H1 (cell line): Measurements from ENCODE around the gene CHD2. TPM values are rescaled to one million over a fixed set of nuclear protein-coding genes. Genes with fewer than 3 reads are reported as not detected.

Experiments
- CTCF ChIA-PET: fragments of 300-600 bp; sonication (Branson Sonifier 250); formaldehyde crosslinking; loops from one replicate; lab custom pipeline; 2021; ENCODE audit not compliant: partially characterized antibody; lab: Charles Lee
- POLR2A ChIA-PET: fragments of 300-600 bp; sonication (Branson Sonifier 250); formaldehyde crosslinking; loops from one replicate; lab custom pipeline; 2021; ENCODE audit warnings: inconsistent platforms; ENCODE audit not compliant: partially characterized antibody; lab: Charles Lee
- DNase-seq, 2 experiments: peaks; one replicate each; pipeline versions ENCODE4 v3.0.0 to v3.0.0-alpha.2; 2010 to 2022; ENCODE audit warnings: low spot score in 2 of 2, low read depth in 1 of 2, mixed read lengths in 1 of 2
- FAIRE-seq: peaks from 2 replicates; lab custom pipeline; 2011; peaks lifted over from hg19 to GRCh38; lab: Jason Lieb, UNC
- H2AFZ ChIP-seq: 2 replicates; pipeline ENCODE4 v1.8.1; 2012; ENCODE audit warnings: low read length, inconsistent platforms
- H2AK5ac ChIP-seq: 2 replicates; pipeline ENCODE4 v1.6.1; 2013; ENCODE audit warnings: low read depth, low read length
- H2BK120ac ChIP-seq: replicated peaks from 2 replicates; pipeline ENCODE3; 2013; ENCODE audit warnings: low read depth, low read length, inconsistent platforms
- H2BK12ac ChIP-seq: 2 replicates; pipeline ENCODE4 v1.6.1; 2013; ENCODE audit warnings: low read depth, low read length
- H2BK15ac ChIP-seq: 2 replicates; pipeline ENCODE4 v1.6.1; 2013; ENCODE audit warnings: low read length
- H2BK20ac ChIP-seq: 2 replicates; pipeline ENCODE4 v1.6.1; 2013; ENCODE audit warnings: low read length
- H2BK5ac ChIP-seq: 2 replicates; pipeline ENCODE4 v1.6.1; 2013; ENCODE audit warnings: low read depth, low read length
- H3K14ac ChIP-seq: 2 replicates; pipeline ENCODE4 v1.6.1; 2013; ENCODE audit warnings: inconsistent platforms; ENCODE audit not compliant: insufficient read length
- H3K18ac ChIP-seq: 2 replicates; pipeline ENCODE4 v1.6.1; 2013; ENCODE audit warnings: low read length; ENCODE audit errors: extremely low read depth
- H3K23ac ChIP-seq: 2 replicates; pipeline ENCODE4 v1.6.1; 2013; ENCODE audit warnings: inconsistent platforms; ENCODE audit not compliant: insufficient read length
- H3K23me2 ChIP-seq: 2 replicates; pipeline ENCODE4 v1.6.1; 2013; ENCODE audit warnings: low read depth, low read length
- H3K27ac ChIP-seq: 2 replicates; pipeline ENCODE4 v1.6.1; 2011; ENCODE audit warnings: low read depth, low read length, inconsistent platforms
- H3K27me3 ChIP-seq, 4 experiments: replicated peaks in 1 of 4; 1 replicate in 1 of 4; 2 replicates in 3 of 4; pipeline versions ENCODE4 v1.6.1 to v1.8.1; 2011 to 2013; ENCODE audit warnings: low read length in 3 of 4, mild to moderate bottlenecking in 3 of 4, inconsistent platforms in 2 of 4, mixed read lengths in 2 of 4, moderate library complexity in 1 of 4; ENCODE audit not compliant: control insufficient read depth in 3 of 4, insufficient read depth in 3 of 4; ENCODE audit errors: extremely low read depth in 1 of 4
- H3K36me3 ChIP-seq, 4 experiments: 2 replicates each; pipeline versions ENCODE4 v1.6.1 to v1.8.1; 2011 to 2013; ENCODE audit warnings: mild to moderate bottlenecking in 4 of 4, low read length in 3 of 4, moderate library complexity in 2 of 4, control low read depth in 1 of 4, inconsistent platforms in 1 of 4; ENCODE audit not compliant: insufficient read depth in 4 of 4, control insufficient read depth in 2 of 4
- H3K4ac ChIP-seq: replicated peaks from 2 replicates; pipeline ENCODE3; 2013; ENCODE audit warnings: low read length, low read depth, mixed read lengths, inconsistent platforms; ENCODE audit not compliant: insufficient read length
- H3K4me1 ChIP-seq, 4 experiments: replicated peaks in 1 of 4; 1 replicate in 1 of 4; 2 replicates in 3 of 4; pipeline versions ENCODE4 v1.6.1 to v1.8.1; 2011 to 2013; ENCODE audit warnings: low read length in 3 of 4, inconsistent platforms in 2 of 4, mixed read lengths in 1 of 4; ENCODE audit not compliant: insufficient read depth in 4 of 4, control insufficient read depth in 3 of 4
- H3K4me2 ChIP-seq, 2 experiments: 2 replicates each; pipeline versions ENCODE4 v1.6.1 to v1.8.1; 2011 to 2013; ENCODE audit warnings: low read depth in 2 of 2, low read length in 2 of 2, control low read depth in 1 of 2, inconsistent platforms in 1 of 2, mild to moderate bottlenecking in 1 of 2; ENCODE audit not compliant: insufficient read depth in 1 of 2
- H3K4me3 ChIP-seq, 4 experiments: fragments of 200-600, 300-600 bp in 1 of 4; sonication (generic), shearing (Covaris generic), sonication (Bioruptor Twin) in 1 of 4; 2 replicates each; pipeline versions ENCODE4 v1.5.1 to v1.8.1; 2011 to 2016; ENCODE audit warnings: low read length in 4 of 4, low read depth in 3 of 4, control low read depth in 2 of 4, inconsistent platforms in 2 of 4, mild to moderate bottlenecking in 2 of 4, mixed read lengths in 1 of 4, moderate library complexity in 1 of 4; ENCODE audit not compliant: insufficient read depth in 2 of 4; ENCODE audit errors: extremely low read depth in 1 of 4
- H3K56ac ChIP-seq: replicated peaks from 2 replicates; pipeline ENCODE3; 2013; ENCODE audit warnings: low read depth, mild to moderate bottlenecking, mixed read lengths, low read length, inconsistent platforms; ENCODE audit not compliant: insufficient read length
- H3K79me1 ChIP-seq: 2 replicates; pipeline ENCODE4 v1.6.1; 2013; ENCODE audit warnings: low read depth, low read length, control low read depth
- H3K79me2 ChIP-seq, 2 experiments: 2 replicates each; pipeline versions ENCODE4 v1.6.1 to v1.8.1; 2012 to 2013; ENCODE audit warnings: low read length in 2 of 2, mild to moderate bottlenecking in 2 of 2, inconsistent platforms in 1 of 2; ENCODE audit not compliant: insufficient read depth in 2 of 2, control insufficient read depth in 1 of 2
- H3K9ac ChIP-seq, 4 experiments: replicated peaks in 1 of 4; 1 replicate in 1 of 4; 2 replicates in 3 of 4; pipeline versions ENCODE4 v1.6.1 to v1.8.1; 2011 to 2013; ENCODE audit warnings: low read depth in 3 of 4, low read length in 3 of 4, control low read depth in 2 of 4, mild to moderate bottlenecking in 2 of 4, moderate library complexity in 2 of 4, inconsistent platforms in 1 of 4; ENCODE audit errors: extremely low read depth in 1 of 4
- H3K9me3 ChIP-seq, 2 experiments: 2 replicates each; pipeline versions ENCODE4 v1.6.1 to v1.8.1; 2012 to 2013; ENCODE audit warnings: mild to moderate bottlenecking in 2 of 2, moderate library complexity in 2 of 2, control low read depth in 1 of 2, inconsistent platforms in 1 of 2, low read depth in 1 of 2, low read length in 1 of 2, mixed read lengths in 1 of 2; ENCODE audit not compliant: insufficient read depth in 2 of 2
- H4K20me1 ChIP-seq, 2 experiments: replicated peaks in 1 of 2; 2 replicates each; pipeline versions ENCODE3 to v1.8.1; 2011 to 2013; ENCODE audit warnings: inconsistent platforms in 2 of 2, low read length in 2 of 2, mild to moderate bottlenecking in 1 of 2; ENCODE audit not compliant: insufficient read depth in 2 of 2, control insufficient read depth in 1 of 2
- H4K5ac ChIP-seq: 2 replicates; pipeline ENCODE4 v1.6.1; 2013; ENCODE audit warnings: low read length, low read depth, mixed read lengths, inconsistent platforms; ENCODE audit not compliant: insufficient read length
- H4K8ac ChIP-seq: 2 replicates; pipeline ENCODE4 v1.8.0; 2013; ENCODE audit warnings: mild to moderate bottlenecking, moderate library complexity, low read length, inconsistent platforms; ENCODE audit not compliant: insufficient read depth; ENCODE audit errors: extremely low read depth
- H4K91ac ChIP-seq: replicated peaks from 2 replicates; pipeline ENCODE3; 2013; ENCODE audit warnings: low read length, mixed read lengths, inconsistent platforms; ENCODE audit not compliant: insufficient read length
- CBX5 ChIP-seq: fragments of 300-800, 300-1000 bp; sonication (generic); IDR thresholded peaks from 2 replicates; pipeline ENCODE4 v1.7.1; 2016; ENCODE audit warnings: antibody characterized with exemption, low read length, low read depth
- CHD2 ChIP-seq: IDR thresholded peaks from 2 replicates; pipeline ENCODE4 v1.6.1; 2012; ENCODE audit warnings: low read length, improper control_type of control experiment
- E2F6 ChIP-seq: IDR thresholded peaks from 2 replicates; pipeline ENCODE4 v1.6.1; 2012; ENCODE audit warnings: inconsistent platforms
- PHF8 ChIP-seq: fragments of 200-600 bp; sonication (generic); conservative IDR thresholded peaks from 2 replicates; pipeline ENCODE4 v1.7.1; 2012; ENCODE audit warnings: low read depth, mild to moderate bottlenecking, inconsistent platforms, low read length, moderate library complexity
- SIX5 ChIP-seq: IDR thresholded peaks from 2 replicates; pipeline ENCODE4 v1.6.1; 2011; ENCODE audit warnings: mild to moderate bottlenecking, low read depth, low read length
- SP1 ChIP-seq: IDR thresholded peaks from 2 replicates; pipeline ENCODE4 v1.6.1; 2011; ENCODE audit warnings: low read depth, low read length
- TAF7 ChIP-seq: optimal IDR thresholded peaks from 2 replicates; pipeline ENCODE3; 2011; ENCODE audit warnings: low read depth, mild to moderate bottlenecking, inconsistent platforms, low read length, moderate library complexity, borderline replicate concordance
- YY1 ChIP-seq: IDR thresholded peaks from 2 replicates; pipeline ENCODE4 v1.6.1; 2011; ENCODE audit warnings: low read depth, mild to moderate bottlenecking, low read length
- ZNF274 ChIP-seq: IDR thresholded peaks from 2 replicates; pipeline ENCODE4 v1.7.0; 2012; ENCODE audit warnings: low read length, borderline replicate concordance; ENCODE audit errors: extremely low read depth
- WGBS, 2 experiments: shearing (Covaris generic) in 1 of 2; methylation state at CpG; one replicate each; pipeline versions ENCODE4 v1.1.6 to v1.1.7; 2013 to 2015; ENCODE audit warnings: low lambda C conversion rate in 2 of 2, mixed read lengths in 2 of 2, inconsistent platforms in 1 of 2, low coverage in 1 of 2, missing lambda C conversion rate in 1 of 2; ENCODE audit not compliant: insufficient replicate concordance in 2 of 2, insufficient coverage in 1 of 2, insufficient read length in 1 of 2; ENCODE audit errors: extremely low coverage in 1 of 2, missing lambda C conversion rate in 1 of 2; 5-methylcytosine and 5-hydroxymethylcytosine counted together
- polyA plus RNA-seq, 7 experiments: library from polyadenylated mRNA; depleted of rRNA in 3 of 7; stranded (reverse) in 5 of 7; unstranded in 2 of 7; fragments of >200 nt in 5 of 7; fragments of 200-250 nt in 2 of 7; gene quantifications; 1 replicate in 5 of 7; 2 replicates in 1 of 7; 4 replicates in 1 of 7; pipeline versions ENCODE4 v1.2.1 to v1.2.3, GENCODE V29; 2011 to 2013; ENCODE audit warnings: missing spikeins in 2 of 7, mixed read lengths in 2 of 7
- total RNA-seq: library from RNA; stranded (reverse); fragmentation: NEBNext Ultra II Directional; extraction: Animal tissue kit (Norgen Biotek cat#: 25700); gene quantifications from 2 replicates; pipeline ENCODE4 v1.2.1, GENCODE V29; 2021
- TF ChIP-seq, protein P1 (sequence below): IDR thresholded peaks from 2 replicates; pipeline ENCODE4 v1.6.1; 2012; ENCODE audit warnings: inconsistent platforms

CHD2 gene
- total and polyA plus RNA-seq, 2 of the 8 experiments (the other 6 are each of a cell fraction or from before 2014, with no cell fraction given): 28.8 to 70.0 TPM

DNA sequence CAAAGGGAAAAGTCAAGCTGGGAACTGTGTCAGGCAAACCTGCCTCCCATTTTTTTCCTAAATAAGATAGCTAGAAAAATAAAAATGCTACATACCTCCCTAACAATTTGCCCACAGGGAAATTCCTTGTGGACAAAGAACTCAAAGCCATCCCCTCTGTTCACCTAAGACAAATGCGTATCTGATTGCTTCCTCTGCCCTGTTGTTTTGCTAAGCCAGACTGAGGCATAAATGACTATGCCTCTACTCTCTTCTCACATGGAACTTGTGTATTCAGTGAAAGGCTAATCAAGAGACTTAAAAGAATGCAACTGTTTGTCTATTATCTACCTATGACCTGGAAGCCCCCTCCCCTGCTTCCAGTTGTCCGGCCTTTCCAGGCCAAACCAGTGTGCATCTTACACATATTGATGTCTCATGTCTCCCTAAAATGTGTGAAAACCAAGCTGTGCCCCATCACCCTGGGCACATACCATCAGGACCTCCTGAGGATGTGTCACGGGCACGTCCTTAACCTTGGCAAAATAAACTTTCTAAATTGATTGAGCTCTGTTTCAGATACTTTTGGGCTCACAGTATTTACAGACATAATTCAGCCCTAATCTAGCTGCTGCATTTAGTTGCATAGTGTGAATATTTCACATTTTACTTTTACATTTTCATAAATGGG, 15.8 kb downstream of the CHD2 start:
- Histone ChIP-seq H4K91ac (no peak overlapping the region), H2BK120ac (no peak overlapping the region), H3K23ac (no peak overlapping the region), H3K79me1 (peaks cover 9% of the 10 kb centered on the region; the same call in 1 of the 2 replicates), H2BK5ac (no peak overlapping the region), H3K27ac (no peak overlapping the region), H2BK20ac (no peak overlapping the region), H4K20me1 (peaks cover 14 to 24% of the 10 kb centered on the region in 2 experiments), H3K9me3 (no peaks in the 10 kb centered on the region), H3K4me3 (no peak overlapping the region), H2BK15ac (no peak overlapping the region), H2BK12ac (no peak overlapping the region), H2AK5ac (0 out of 2 replicates have a peak overlapping the region, but pooled peaks have one; percentile 34), H3K36me3 (no peaks in the 10 kb centered on the region; a peak in 1 of 8 replicates), H3K18ac (no peak overlapping the region), H3K4me2 (no peak overlapping the region), H3K56ac (no peak overlapping the region), H3K23me2 (no peaks in the 10 kb centered on the region), H3K4me1 (peaks cover 0 to 7% (median under 1%) of the 10 kb centered on the region in 4 experiments; a peak in 5 of 7 replicates), H3K9ac (no peak overlapping the region), H4K5ac (no peak overlapping the region), H3K14ac (no peak overlapping the region), H4K8ac (no peak overlapping the region), H3K4ac (no peak overlapping the region), H2AFZ (no peak overlapping the region), H3K27me3 (no peaks in the 10 kb centered on the region), H3K79me2 (peaks cover 6 to 79% of the 10 kb centered on the region in 2 experiments)
- no peak for FAIRE-seq
- ChIA-PET POLR2A (interaction anchor here (1.4 to 8.2 kb wide), 6 partner anchors 8 to 127 kb away, joined by 4 to 105 read pairs (median 20); partner anchors contain the start of gene CHD2), CTCF (interaction anchor here (0.5 to 7.8 kb wide), 11 partner anchors 9 to 394 kb away, joined by 3 to 80 read pairs (median 4); partner anchors contain the start of gene CHD2)
- DNase-seq: no peak
- WGBS, 2 experiments: 91% methylated on average over 4 of the region's 4 CpGs; no CpG with 5 or more reads in 1 of the 2 experiments
- no peak for TF ChIP-seq E2F6
- TF ChIP-seq CHD2: no peak
- TF ChIP-seq SP1: no peak
- TF ChIP-seq, protein P1, sequence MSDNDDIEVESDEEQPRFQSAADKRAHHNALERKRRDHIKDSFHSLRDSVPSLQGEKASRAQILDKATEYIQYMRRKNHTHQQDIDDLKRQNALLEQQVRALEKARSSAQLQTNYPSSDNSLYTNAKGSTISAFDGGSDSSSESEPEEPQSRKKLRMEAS: no peak
- TF ChIP-seq CBX5: no peak
- no peak for TF ChIP-seq SIX5
- TF ChIP-seq YY1: no peak
- TF ChIP-seq ZNF274: no peak
- TF ChIP-seq TAF7: no peak
- TF ChIP-seq PHF8: no peak
